Testis (tissue), 3 donors: Measurements from ENCODE around the gene BPTF. TPM values are rescaled to one million over a fixed set of nuclear protein-coding genes. Genes with fewer than 3 reads are reported as not detected.

Experiments used
- DNase-seq: peaks from one replicate; pipeline ENCODE4 v3.0.0-alpha.2; 2019
- H3K27ac ChIP-seq, 2 donors: fragments of 200-600 bp; sonication (generic); one replicate each; pipeline ENCODE4 v1.5.1; 2019
- H3K27me3 ChIP-seq: fragments of 200-600 bp; sonication (generic); one replicate; pipeline ENCODE4 v1.5.1; 2019
- H3K36me3 ChIP-seq: fragments of 200-600 bp; sonication (generic); one replicate; pipeline ENCODE4 v1.5.1; 2017; ENCODE audit warnings: low read depth; ENCODE audit errors: missing control alignments
- H3K4me1 ChIP-seq: fragments of 200-600 bp; sonication (generic); one replicate; pipeline ENCODE4 v1.5.1; 2019
- H3K4me3 ChIP-seq, 2 donors: fragments of 200-600 bp; sonication (generic); one replicate each; pipeline ENCODE4 v1.5.1; 2017 to 2019
- H3K9me3 ChIP-seq: fragments of 200-600 bp; sonication (generic); one replicate; pipeline ENCODE4 v1.5.1; 2017
- CTCF ChIP-seq, 3 experiments: fragments of 450-650 bp in 2 of 3; fragments of 200-600 bp in 1 of 3; sonication (generic) in 1 of 3; IDR thresholded peaks; one replicate each; pipeline ENCODE4 v1.5.1; 2016 to 2019; ENCODE audit warnings: antibody characterized with exemption in 3 of 3, mild to moderate bottlenecking in 2 of 3, moderate library complexity in 1 of 3
- POLR2A ChIP-seq: fragments of 450-650 bp; IDR thresholded peaks from one replicate; pipeline ENCODE4 v1.6.1; 2017; ENCODE audit warnings: antibody characterized with exemption, mild to moderate bottlenecking, moderate library complexity
- WGBS, 2 donors: methylation state at CpG; one replicate each; pipeline ENCODE4 v1.1.5; 2018; 5-methylcytosine and 5-hydroxymethylcytosine counted together
- intact Hi-C: fragments of 100-400 bp; cut with DNase I; formaldehyde crosslinking; loops from one replicate; pipeline ENCODE4 v1.15.1; 2023; ENCODE audit warnings: low total_unique reads
- polyA plus RNA-seq: library from polyadenylated mRNA; stranded (reverse); fragments of 350-450 nt; fragmentation: Illumina TruSeq; extraction: RNeasy Lipid Tissue Mini Kit (QIAGEN cat#74804); gene quantifications from one replicate; pipeline ENCODE4 v1.2.3, GENCODE V29; 2014; ENCODE audit warnings: low read depth, low replicate concordance; ENCODE audit not compliant: insufficient read depth
- total RNA-seq, 2 donors: library from RNA; depleted of rRNA; stranded (reverse); fragments of >200 nt; gene quantifications; one replicate each; pipeline ENCODE4 v1.2.3, GENCODE V29; 2016

Gene BPTF
- total and polyA plus RNA-seq, 3 donors from 2014 or later = 37.3 to 208 (median 198) TPM

- H3K4me1 ChIP-seq = peaks cover 44% of the 10 kb centered on the region
- H3K27me3 ChIP-seq = no peaks in the 10 kb centered on the region
- no peak for TF ChIP-seq CTCF (IDR thresholded peaks at IDR 0.05)
- TF ChIP-seq POLR2A = no peak
- DNase-seq = no peak
- H3K27ac ChIP-seq = no peak overlapping the region
- no peaks in the 10 kb centered on the region for H3K36me3 ChIP-seq
- H3K4me3 ChIP-seq = no peak overlapping the region
- WGBS, 2 donors = 33% methylated on average over 7 of the region's 7 CpGs
- intact Hi-C loops = no loop called here
- no peaks in the 10 kb centered on the region for H3K9me3 ChIP-seq
Observed at GRCh38 chr17:67829331-67829730, 4.0 kb downstream of the BPTF start.

GRCh38 chr17:67830440-67830839 lies 5.1 kb downstream of the BPTF start:
- H3K27ac ChIP-seq = no peak overlapping the region
- no peak for TF ChIP-seq POLR2A
- WGBS, 2 donors = 50 to 74% methylated on average over 6 of the region's 6 CpGs
- peaks cover 41% of the 10 kb centered on the region for H3K4me1 ChIP-seq
- H3K4me3 ChIP-seq = no peak overlapping the region
- no peaks in the 10 kb centered on the region for H3K36me3 ChIP-seq
- DNase-seq = peak; percentile 50
- intact Hi-C loops = no loop called here
- no peaks in the 10 kb centered on the region for H3K27me3 ChIP-seq
- H3K9me3 ChIP-seq = no peaks in the 10 kb centered on the region

- Histone ChIP-seq H3K27me3 (no peaks in the 10 kb centered on the region), H3K9me3 (no peaks in the 10 kb centered on the region), H3K27ac (no peak overlapping the region), H3K4me3 (no peak overlapping the region), H3K4me1 (peaks cover 41% of the 10 kb centered on the region), H3K36me3 (no peaks in the 10 kb centered on the region)
- no peak for DNase-seq
- intact Hi-C loops = no loop called here
- WGBS, 2 donors = 72 to 81% methylated on average over 4 of the region's 4 CpGs
- TF ChIP-seq POLR2A (no peak), CTCF (IDR thresholded peaks at IDR 0.05) (no peak)
Observed at GRCh38 chr17:67831268-67831667, 6.0 kb downstream of the BPTF start.

- no peak for DNase-seq
- H3K4me1 ChIP-seq = peaks cover 34% of the 10 kb centered on the region
- no peaks in the 10 kb centered on the region for H3K27me3 ChIP-seq
- no peaks in the 10 kb centered on the region for H3K36me3 ChIP-seq
- no peak overlapping the region for H3K4me3 ChIP-seq
- WGBS, 2 donors = 83 to 85% methylated on average over 3 of the region's 3 CpGs
- intact Hi-C loops = no loop called here
- no peaks in the 10 kb centered on the region for H3K9me3 ChIP-seq
- no peak for TF ChIP-seq CTCF (IDR thresholded peaks at IDR 0.05)
- TF ChIP-seq POLR2A = no peak
- H3K27ac ChIP-seq = no peak overlapping the region
Observed at GRCh38 chr17:67833134-67833533, 7.8 kb downstream of the BPTF start.

- Histone ChIP-seq H3K36me3 (no peaks in the 10 kb centered on the region), H3K4me3 (no peak overlapping the region), H3K27me3 (no peaks in the 10 kb centered on the region), H3K9me3 (no peaks in the 10 kb centered on the region), H3K4me1 (peaks cover 30% of the 10 kb centered on the region), H3K27ac (no peak overlapping the region)
- no peak for TF ChIP-seq POLR2A
- no peak for TF ChIP-seq CTCF (IDR thresholded peaks at IDR 0.05)
- intact Hi-C loops = no loop called here
- 82 to 88% methylated on average over 3 of the region's 3 CpGs for WGBS, 2 donors
- no peak for DNase-seq
Observed at GRCh38 chr17:67833946-67834631, 8.8 kb downstream of the BPTF start.
